Colonic mucosa (tissue), 4 donors: ENCODE results near the gene SCN8A. TPM values are rescaled to one million over a fixed set of nuclear protein-coding genes. Genes with fewer than 3 reads are reported as not detected.
A peak's percentile ranks its signal among the peaks of the same experiment; 100 is the strongest.

Source experiments
- DNase-seq: peaks from one replicate; pipeline ENCODE4 v3.0.0-alpha.2; 2020
- H3K27ac ChIP-seq: fragments of 200-600 bp; one replicate; pipeline ENCODE4 v1.8.0; 2021
- H3K27me3 ChIP-seq: fragments of 200-600 bp; one replicate; pipeline ENCODE4 v1.8.0; 2021
- H3K36me3 ChIP-seq: fragments of 200-600 bp; one replicate; pipeline ENCODE4 v1.8.0; 2021
- H3K4me1 ChIP-seq: fragments of 200-600 bp; one replicate; pipeline ENCODE4 v1.8.0; 2021; ENCODE audit warnings: mild to moderate bottlenecking
- H3K4me3 ChIP-seq: fragments of 200-600 bp; one replicate; pipeline ENCODE4 v1.8.0; 2021
- H3K9ac ChIP-seq, 2 donors: one replicate each; pipeline ENCODE4 v1.7.0; 2013; ENCODE audit warnings: control low read depth in 2 of 2, low read depth in 2 of 2, low read length in 2 of 2
- H3K9me3 ChIP-seq: fragments of 200-600 bp; one replicate; pipeline ENCODE4 v1.8.0; 2021
- CTCF ChIP-seq: fragments of 200-600 bp; IDR thresholded peaks from one replicate; pipeline ENCODE4 v1.8.0; 2022; ENCODE audit warnings: antibody characterized with exemption, mild to moderate bottlenecking
- intact Hi-C: fragments of 100-400 bp; cut with DNase I; formaldehyde crosslinking; loops from one replicate; pipeline ENCODE4 v1.14.1; 2022
- total RNA-seq, 2 donors: library from RNA; stranded (reverse); fragmentation: NEBNext Ultra II Directional in 1 of 2; extraction: Animal tissue kit (Norgen Biotek cat#: 25700) in 1 of 2; gene quantifications; one replicate each; pipeline ENCODE4 v1.2.1, GENCODE V29; 2021
- donor health status: healthy.
- donor health status: DM: no; HTN: no; CAD: no.
- donor health status: DM: no; HTN: no; CAD: no.

The SCN8A gene
- total RNA-seq, 2 donors from 2014 or later, result 4.2 to 10.0 TPM

GRCh38 chr12:51819736-51820525, 228.9 kb downstream of the SCN8A start:
- H3K27me3 ChIP-seq, result no peaks in the 10 kb centered on the region
- no peak overlapping the region for H3K27ac ChIP-seq
- DNase-seq, result peak; percentile 55
- H3K4me1 ChIP-seq, result no peaks in the 10 kb centered on the region
- TF ChIP-seq CTCF, result no peak
- no peaks in the 10 kb centered on the region for H3K9me3 ChIP-seq
- peak overlapping the region in 1 of 2 donors; percentile 30 for H3K9ac ChIP-seq
- peak overlapping the region; percentile 28 for H3K4me3 ChIP-seq
- intact Hi-C loops, result loop anchor here (5.0 kb wide), 2 partner anchors 298 to 398 kb away; partner anchors contain the start of gene SLC4A8
- H3K36me3 ChIP-seq, result no peaks in the 10 kb centered on the region

- H3K4me3 ChIP-seq, result peak overlapping the region; percentile 28
- no peaks in the 10 kb centered on the region for H3K9me3 ChIP-seq
- H3K9ac ChIP-seq, result peak overlapping the region in 1 of 2 donors; percentile 49
- H3K36me3 ChIP-seq, result no peaks in the 10 kb centered on the region
- intact Hi-C loops, result loop anchor here (5.0 kb wide), 2 partner anchors 298 to 398 kb away; partner anchors contain the start of gene SLC4A8
- H3K4me1 ChIP-seq, result no peaks in the 10 kb centered on the region
- TF ChIP-seq CTCF, result no peak
- DNase-seq, result peak; percentile 55
- H3K27me3 ChIP-seq, result no peaks in the 10 kb centered on the region
- no peak overlapping the region for H3K27ac ChIP-seq
Measured at GRCh38 chr12:51820526-51821439, 229.8 kb downstream of the SCN8A start.

GRCh38 chr12:51821440-51822260, 230.6 kb downstream of the SCN8A start:
- no peak for TF ChIP-seq CTCF
- H3K4me3 ChIP-seq, result peak overlapping the region; percentile 28
- H3K9ac ChIP-seq, result peak overlapping the region in 1 of 2 donors; percentile 20
- H3K9me3 ChIP-seq, result no peaks in the 10 kb centered on the region
- no peak overlapping the region for H3K27ac ChIP-seq
- intact Hi-C loops, result loop anchor here (5.0 kb wide), 2 partner anchors 299 to 399 kb away; partner anchors contain the start of gene SLC4A8
- no peaks in the 10 kb centered on the region for H3K36me3 ChIP-seq
- H3K27me3 ChIP-seq, result no peaks in the 10 kb centered on the region
- no peaks in the 10 kb centered on the region for H3K4me1 ChIP-seq
- DNase-seq, result no peak

- intact Hi-C loops, result loop anchor here (5.0 kb wide), 2 partner anchors 300 to 400 kb away; partner anchors contain the start of gene SLC4A8
- H3K4me1 ChIP-seq, result no peaks in the 10 kb centered on the region
- no peaks in the 10 kb centered on the region for H3K36me3 ChIP-seq
- no peaks in the 10 kb centered on the region for H3K27me3 ChIP-seq
- H3K4me3 ChIP-seq, result no peak overlapping the region
- no peak overlapping the region for H3K9ac ChIP-seq
- TF ChIP-seq CTCF, result no peak
- no peak overlapping the region for H3K27ac ChIP-seq
- no peak for DNase-seq
- no peaks in the 10 kb centered on the region for H3K9me3 ChIP-seq
Measured at GRCh38 chr12:51822261-51822616, 231.2 kb downstream of the SCN8A start.
